ENCODE measurements around the gene MYPN. TPM values are rescaled to one million over a fixed set of nuclear protein-coding genes. Genes with fewer than 3 reads are reported as not detected.

Gene MYPN
- total RNA-seq, 1 experiment from 2014 or later, result not detected

- Histone ChIP-seq H2AK5ac (ENCODE audit: insufficient read length, low read length) (no peak overlapping the region), H3K23ac (ENCODE audit: insufficient read length, low read depth, low read length) (no peak overlapping the region), H4K8ac (replicated peaks; ENCODE audit: insufficient read length, low read depth, low read length) (no peak overlapping the region), H2BK5ac (ENCODE audit: insufficient read length, low read length) (no peak overlapping the region), H3K79me1 (ENCODE audit: insufficient read depth, low read depth, low read length, poor library complexity, severe bottlenecking) (no peaks in the 10 kb centered on the region), H4K20me1 (ENCODE audit: control insufficient read depth, insufficient read depth, insufficient read length) (no peaks in the 10 kb centered on the region), H3K4ac (ENCODE audit: low read depth, low read length) (no peak overlapping the region), H3T11ph (ENCODE audit: low read length) (no peak overlapping the region), H4K91ac (ENCODE audit: insufficient read length, low read depth, low read length) (no peak overlapping the region), H2BK120ac (ENCODE audit: low read depth, low read length, poor library complexity, severe bottlenecking) (no peak overlapping the region), H3K56ac (ENCODE audit: insufficient read length, low read depth, low read length) (no peak overlapping the region), H3K9ac (ENCODE audit: extremely low read depth, insufficient read length, low read length) (no peak overlapping the region), H3K4me1 (ENCODE audit: insufficient read depth, low read length) (no peaks in the 10 kb centered on the region), H3K4me2 (ENCODE audit: insufficient read depth, insufficient read length, low read length) (no peak overlapping the region), H3K9me3 (ENCODE audit: control insufficient read depth, low read depth, low read length) (no peaks in the 10 kb centered on the region), H3K23me2 (ENCODE audit: insufficient read length, low read depth, low read length, poor library complexity, severe bottlenecking) (no peaks in the 10 kb centered on the region), H2AFZ (ENCODE audit: low read length) (no peak overlapping the region), H3K27ac (ENCODE audit: insufficient read length, low read depth, low read length) (no peak overlapping the region), H2BK20ac (ENCODE audit: low read depth, low read length, poor library complexity, severe bottlenecking) (no peak overlapping the region), H3K18ac (ENCODE audit: insufficient read length, low read depth, low read length) (no peak overlapping the region), H4K5ac (ENCODE audit: insufficient read length, low read depth, low read length) (no peak overlapping the region), H3K79me2 (ENCODE audit: insufficient read depth, low read length) (no peaks in the 10 kb centered on the region), H3K14ac (ENCODE audit: insufficient read depth, low read length) (no peak overlapping the region), H2BK12ac (ENCODE audit: insufficient read length, low read depth, low read length) (no peak overlapping the region), H3K27me3 (ENCODE audit: insufficient read depth, low read length) (no peaks in the 10 kb centered on the region), H2BK15ac (ENCODE audit: low read depth, low read length) (no peak overlapping the region)
- H3K4me1 Mint-ChIP-seq, result peaks cover 6 to 8% of the 10 kb centered on the region in 2 experiments
- H3K27me3 Mint-ChIP-seq (ENCODE audit: low read depth), result no peaks in the 10 kb centered on the region
- no peak overlapping the region for H3K27ac Mint-ChIP-seq
- no peak for TF ChIP-seq CTCF (conservative IDR thresholded peaks at IDR 0.05)
- no peaks in the 10 kb centered on the region for H3K36me3 Mint-ChIP-seq (ENCODE audit: insufficient read depth in 1 of 3, low read depth in 3 of 3)
- WGBS (ENCODE audit: extremely low coverage, insufficient read length, low lambda C conversion rate), result no CpG with 5 or more reads among the region's 1 CpG
- no peak for DNase-seq
- no peak overlapping the region for H3K4me3 Mint-ChIP-seq
- H3K9me3 Mint-ChIP-seq, result no peaks in the 10 kb centered on the region
Observed at GRCh38 chr10:68135362-68135761, 26.1 kb downstream of the MYPN start.

Measured in H9 (cell line).